Keratinocyte (primary cell): Measurements from ENCODE around the gene FBXO44. TPM values are rescaled to one million over a fixed set of nuclear protein-coding genes. Genes with fewer than 3 reads are reported as not detected.

ENCODE experiments used
- DNase-seq: peaks from one replicate; pipeline ENCODE4 v3.0.0-alpha.2; 2011; ENCODE audit warnings: low read depth, missing footprints, low spot score
- FAIRE-seq: peaks from 2 replicates; lab custom pipeline; 2011; peaks lifted over from hg19 to GRCh38; lab: Jason Lieb, UNC
- H2AFZ ChIP-seq: 2 replicates; pipeline ENCODE4 v1.6.0; 2012; ENCODE audit warnings: low read length, control low read depth, inconsistent platforms; ENCODE audit not compliant: control insufficient read depth
- H3K27ac ChIP-seq: 2 replicates; pipeline ENCODE4 v1.5.1; 2011; ENCODE audit warnings: low read length; ENCODE audit not compliant: control insufficient read depth, insufficient read depth
- H3K27me3 ChIP-seq: 3 replicates; pipeline ENCODE4 v1.6.0; 2011; ENCODE audit warnings: low read length; ENCODE audit not compliant: control insufficient read depth, insufficient read depth; ENCODE audit errors: extremely low read depth
- H3K36me3 ChIP-seq, 2 experiments: 2 replicates in 1 of 2; 3 replicates in 1 of 2; pipeline ENCODE4 v1.5.1; 2011; ENCODE audit warnings: low read length in 2 of 2, mild to moderate bottlenecking in 1 of 2; ENCODE audit not compliant: control insufficient read depth in 2 of 2, insufficient read depth in 2 of 2; ENCODE audit errors: extremely low read depth in 1 of 2
- H3K4me1 ChIP-seq: 3 replicates; pipeline ENCODE4 v1.5.1; 2011; ENCODE audit warnings: low read length; ENCODE audit not compliant: control insufficient read depth, insufficient read depth; ENCODE audit errors: extremely low read depth
- H3K4me2 ChIP-seq: 3 replicates; pipeline ENCODE4 v1.6.0; 2011; ENCODE audit warnings: low read depth, low read length; ENCODE audit not compliant: control insufficient read depth, insufficient read depth; ENCODE audit errors: extremely low read depth
- H3K4me3 ChIP-seq, 3 experiments: fragments of 200-600 bp in 1 of 3; sonication (generic) in 1 of 3; 2 replicates in 2 of 3; 3 replicates in 1 of 3; pipeline ENCODE4 v1.5.1; 2011 to 2016; ENCODE audit warnings: low read length in 3 of 3, mild to moderate bottlenecking in 3 of 3, control low read depth in 2 of 3, inconsistent platforms in 1 of 3, low read depth in 1 of 3, mixed read lengths in 1 of 3, mixed run types in 1 of 3, moderate library complexity in 1 of 3; ENCODE audit not compliant: control insufficient read depth in 2 of 3, insufficient read depth in 2 of 3; ENCODE audit errors: extremely low read depth in 1 of 3
- H3K79me2 ChIP-seq: 2 replicates; pipeline ENCODE4 v1.6.0; 2012; ENCODE audit warnings: low read length; ENCODE audit not compliant: control insufficient read depth, insufficient read depth
- H3K9ac ChIP-seq: 3 replicates; pipeline ENCODE4 v1.6.0; 2011; ENCODE audit warnings: low read length; ENCODE audit not compliant: control insufficient read depth, insufficient read depth; ENCODE audit errors: extremely low read depth
- H3K9me1 ChIP-seq: 3 replicates; pipeline ENCODE4 v1.6.0; 2011; ENCODE audit warnings: low read length; ENCODE audit not compliant: control insufficient read depth, insufficient read depth; ENCODE audit errors: extremely low read depth
- H3K9me3 ChIP-seq: 2 replicates; pipeline ENCODE4 v1.5.1; 2012; ENCODE audit warnings: low read depth, low read length; ENCODE audit not compliant: control insufficient read depth
- H4K20me1 ChIP-seq: 3 replicates; pipeline ENCODE4 v1.6.0; 2011; ENCODE audit warnings: low read length; ENCODE audit not compliant: control insufficient read depth, insufficient read depth; ENCODE audit errors: extremely low read depth
- EZH2 ChIP-seq: IDR thresholded peaks from one replicate; pipeline ENCODE4 v1.6.1; 2012; ENCODE audit warnings: inconsistent platforms, mild to moderate bottlenecking, low read length, moderate library complexity
- dilution Hi-C: fragments of 300-500 bp; cut with MboI; formaldehyde crosslinking; loops from one replicate; pipeline ENCODE4 v1.7.0; 2020; ENCODE audit warnings: low sequenced_read_pairs; ENCODE audit not compliant: extremely low pct_ligation_motif_present
- polyA plus RNA-seq, 5 experiments: library from polyadenylated mRNA; depleted of rRNA in 3 of 5; stranded (reverse) in 3 of 5; stranded (forward) in 1 of 5; unstranded in 1 of 5; fragments of >200 nt; gene quantifications; 1 replicate in 1 of 5; 2 replicates in 3 of 5; 3 replicates in 1 of 5; pipeline versions ENCODE4 v1.2.1 to v1.2.3, GENCODE V29; 2011 to 2012; ENCODE audit warnings: missing spikeins in 2 of 5, low read depth in 1 of 5, low replicate concordance in 1 of 5
- TF ChIP-seq, protein P1 (sequence below), 3 experiments: IDR thresholded peaks in 1 of 3; conservative IDR thresholded peaks in 1 of 3; optimal IDR thresholded peaks in 1 of 3; 2 replicates in 2 of 3; 3 replicates in 1 of 3; pipeline versions ENCODE3 to v1.5.1; 2011; ENCODE audit warnings: low read length in 3 of 3, mild to moderate bottlenecking in 3 of 3, moderate library complexity in 2 of 3, control low read depth in 1 of 3, inconsistent platforms in 1 of 3; ENCODE audit not compliant: insufficient read depth in 2 of 3; ENCODE audit errors: extremely low read depth in 1 of 3

FBXO44 gene
- polyA plus RNA-seq, 1 donor (not counting 4 experiments of a cell fraction or from before 2014, with no cell fraction given): 23.1 TPM

DNA sequence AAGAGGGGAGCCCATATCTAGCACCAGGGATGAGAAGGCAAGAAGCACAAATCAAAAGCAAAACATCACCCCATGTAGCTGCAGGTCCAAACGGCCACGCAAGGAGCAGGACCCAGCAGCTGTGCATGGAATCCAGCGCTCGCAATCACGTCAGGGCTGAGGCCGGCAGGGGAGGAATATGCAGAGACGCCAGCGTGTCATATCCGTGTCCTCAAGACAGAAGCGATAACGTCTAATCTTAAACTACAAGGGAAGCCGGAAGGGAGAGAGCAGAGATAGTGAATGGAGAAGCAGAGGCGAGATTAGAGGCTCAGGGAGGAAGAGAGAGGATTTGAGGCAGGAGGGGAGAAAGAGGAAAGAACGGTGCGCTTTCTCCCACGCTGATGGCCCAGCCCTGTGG lies 39.6 kb upstream of the FBXO44 start:
- Histone ChIP-seq H3K9ac (no peak overlapping the region), H3K27me3 (peaks cover 19% of the 10 kb centered on the region)
- dilution Hi-C loops: no loop called here

DNA sequence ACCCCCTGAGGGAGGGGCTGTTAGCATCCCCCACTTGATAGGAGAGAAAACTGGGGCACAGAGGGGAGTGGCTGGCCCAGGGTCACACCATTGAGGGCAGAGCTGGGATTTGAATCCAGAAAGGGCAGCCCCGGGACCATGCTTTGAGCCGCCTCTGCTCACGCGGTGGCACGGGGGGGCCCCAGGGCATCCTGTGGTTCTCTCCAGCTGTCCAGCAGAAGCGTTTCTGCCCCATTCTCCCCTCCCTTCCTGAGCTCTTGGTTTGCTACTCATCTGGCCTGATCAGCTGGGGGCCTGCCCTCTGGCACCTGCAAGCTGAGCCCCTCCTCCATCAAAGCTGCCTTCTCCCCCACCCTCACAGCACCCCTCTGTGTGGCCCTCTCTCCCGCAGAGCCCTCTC lies 37.9 kb upstream of the FBXO44 start:
- Histone ChIP-seq H3K4me2 (no peak overlapping the region), H2AFZ (no peak overlapping the region), H3K9me1 (no peaks in the 10 kb centered on the region), H4K20me1 (no peaks in the 10 kb centered on the region), H3K27ac (no peak overlapping the region), H3K4me1 (no peaks in the 10 kb centered on the region), H3K79me2 (no peaks in the 10 kb centered on the region), H3K4me3 (no peak overlapping the region), H3K36me3 (no peaks in the 10 kb centered on the region), H3K9ac (no peak overlapping the region), H3K9me3 (no peaks in the 10 kb centered on the region), H3K27me3 (peaks cover 14% of the 10 kb centered on the region)
- FAIRE-seq (no peak), DNase-seq (no peak)
- TF ChIP-seq, protein P1, sequence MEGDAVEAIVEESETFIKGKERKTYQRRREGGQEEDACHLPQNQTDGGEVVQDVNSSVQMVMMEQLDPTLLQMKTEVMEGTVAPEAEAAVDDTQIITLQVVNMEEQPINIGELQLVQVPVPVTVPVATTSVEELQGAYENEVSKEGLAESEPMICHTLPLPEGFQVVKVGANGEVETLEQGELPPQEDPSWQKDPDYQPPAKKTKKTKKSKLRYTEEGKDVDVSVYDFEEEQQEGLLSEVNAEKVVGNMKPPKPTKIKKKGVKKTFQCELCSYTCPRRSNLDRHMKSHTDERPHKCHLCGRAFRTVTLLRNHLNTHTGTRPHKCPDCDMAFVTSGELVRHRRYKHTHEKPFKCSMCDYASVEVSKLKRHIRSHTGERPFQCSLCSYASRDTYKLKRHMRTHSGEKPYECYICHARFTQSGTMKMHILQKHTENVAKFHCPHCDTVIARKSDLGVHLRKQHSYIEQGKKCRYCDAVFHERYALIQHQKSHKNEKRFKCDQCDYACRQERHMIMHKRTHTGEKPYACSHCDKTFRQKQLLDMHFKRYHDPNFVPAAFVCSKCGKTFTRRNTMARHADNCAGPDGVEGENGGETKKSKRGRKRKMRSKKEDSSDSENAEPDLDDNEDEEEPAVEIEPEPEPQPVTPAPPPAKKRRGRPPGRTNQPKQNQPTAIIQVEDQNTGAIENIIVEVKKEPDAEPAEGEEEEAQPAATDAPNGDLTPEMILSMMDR (optimal IDR thresholded peaks at IDR 0.05 in 1 of 3, IDR thresholded peaks at IDR 0.05 in 1 of 3, conservative IDR thresholded peaks at IDR 0.05 in 1 of 3; ENCODE audit: extremely low read depth in 1 of 3, insufficient read depth in 2 of 3, low read length in 3 of 3): no peak
- no peak for TF ChIP-seq EZH2
- dilution Hi-C loops: no loop called here

More for the DNA sequence above, 39.6 kb upstream of the FBXO44 start:
- no peaks in the 10 kb centered on the region for H4K20me1 ChIP-seq
- H3K4me3 ChIP-seq: no peak overlapping the region
- no peaks in the 10 kb centered on the region for H3K79me2 ChIP-seq
- no peaks in the 10 kb centered on the region for H3K9me1 ChIP-seq
- no peaks in the 10 kb centered on the region for H3K36me3 ChIP-seq
- H3K27ac ChIP-seq: no peak overlapping the region
- TF ChIP-seq, protein P1 (optimal IDR thresholded peaks at IDR 0.05 in 1 of 3, IDR thresholded peaks at IDR 0.05 in 1 of 3, conservative IDR thresholded peaks at IDR 0.05 in 1 of 3; ENCODE audit: extremely low read depth in 1 of 3, insufficient read depth in 2 of 3, low read length in 3 of 3): no peak
- H3K9me3 ChIP-seq: no peaks in the 10 kb centered on the region
- FAIRE-seq: no peak
- no peaks in the 10 kb centered on the region for H3K4me1 ChIP-seq
- H3K4me2 ChIP-seq: no peak overlapping the region
- DNase-seq: no peak
- no peak overlapping the region for H2AFZ ChIP-seq
